Activated CD4-positive, alpha-beta T cell treated with anti-CD3 and anti-CD28 coated beads for 4 hours (primary cell): Measurements from ENCODE around the gene THSD8.
A peak's percentile ranks its signal among the peaks of the same experiment; 100 is the strongest.
"Not testable (repeated sequence)": the region's sequence is repeated elsewhere in the genome, so short reads cannot be mapped to it uniquely, and the experiment has no call there.

Source experiments
- DNase-seq, 2 donors: peaks; one replicate each; pipeline ENCODE4 v3.0.0-alpha.2; 2020

Gene THSD8

DNA sequence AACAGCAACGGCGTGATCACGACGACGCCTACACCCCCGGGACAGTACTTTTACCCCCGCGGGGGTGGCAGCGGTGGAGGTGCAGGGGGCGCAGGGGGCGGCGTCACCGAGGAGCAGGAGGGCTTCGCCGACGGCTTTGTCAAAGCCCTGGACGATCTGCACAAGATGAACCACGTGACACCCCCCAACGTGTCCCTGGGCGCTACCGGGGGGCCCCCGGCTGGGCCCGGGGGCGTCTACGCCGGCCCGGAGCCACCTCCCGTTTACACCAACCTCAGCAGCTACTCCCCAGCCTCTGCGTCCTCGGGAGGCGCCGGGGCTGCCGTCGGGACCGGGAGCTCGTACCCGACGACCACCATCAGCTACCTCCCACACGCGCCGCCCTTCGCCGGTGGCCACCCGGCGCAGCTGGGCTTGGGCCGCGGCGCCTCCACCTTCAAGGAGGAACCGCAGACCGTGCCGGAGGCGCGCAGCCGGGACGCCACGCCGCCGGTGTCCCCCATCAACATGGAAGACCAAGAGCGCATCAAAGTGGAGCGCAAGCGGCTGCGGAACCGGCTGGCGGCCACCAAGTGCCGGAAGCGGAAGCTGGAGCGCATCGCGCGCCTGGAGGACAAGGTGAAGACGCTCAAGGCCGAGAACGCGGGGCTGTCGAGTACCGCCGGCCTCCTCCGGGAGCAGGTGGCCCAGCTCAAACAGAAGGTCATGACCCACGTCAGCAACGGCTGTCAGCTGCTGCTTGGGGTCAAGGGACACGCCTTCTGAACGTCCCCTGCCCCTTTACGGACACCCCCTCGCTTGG is 9.6 kb upstream of the THSD8 start:
- peak; percentile 69 to 80 for DNase-seq

DNA sequence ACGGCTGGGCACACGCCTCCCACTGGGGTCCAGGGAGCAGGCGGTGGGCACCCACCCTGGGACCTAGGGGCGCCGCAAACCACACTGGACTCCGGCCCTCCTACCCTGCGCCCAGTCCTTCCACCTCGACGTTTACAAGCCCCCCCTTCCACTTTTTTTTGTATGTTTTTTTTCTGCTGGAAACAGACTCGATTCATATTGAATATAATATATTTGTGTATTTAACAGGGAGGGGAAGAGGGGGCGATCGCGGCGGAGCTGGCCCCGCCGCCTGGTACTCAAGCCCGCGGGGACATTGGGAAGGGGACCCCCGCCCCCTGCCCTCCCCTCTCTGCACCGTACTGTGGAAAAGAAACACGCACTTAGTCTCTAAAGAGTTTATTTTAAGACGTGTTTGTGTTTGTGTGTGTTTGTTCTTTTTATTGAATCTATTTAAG is 9.0 kb upstream of the THSD8 start:
- no peak for DNase-seq

GRCh38 chr19:12793290-12794195 is 8.3 kb upstream of the THSD8 start:
- DNase-seq, result peak; percentile 93 to 97

DNA sequence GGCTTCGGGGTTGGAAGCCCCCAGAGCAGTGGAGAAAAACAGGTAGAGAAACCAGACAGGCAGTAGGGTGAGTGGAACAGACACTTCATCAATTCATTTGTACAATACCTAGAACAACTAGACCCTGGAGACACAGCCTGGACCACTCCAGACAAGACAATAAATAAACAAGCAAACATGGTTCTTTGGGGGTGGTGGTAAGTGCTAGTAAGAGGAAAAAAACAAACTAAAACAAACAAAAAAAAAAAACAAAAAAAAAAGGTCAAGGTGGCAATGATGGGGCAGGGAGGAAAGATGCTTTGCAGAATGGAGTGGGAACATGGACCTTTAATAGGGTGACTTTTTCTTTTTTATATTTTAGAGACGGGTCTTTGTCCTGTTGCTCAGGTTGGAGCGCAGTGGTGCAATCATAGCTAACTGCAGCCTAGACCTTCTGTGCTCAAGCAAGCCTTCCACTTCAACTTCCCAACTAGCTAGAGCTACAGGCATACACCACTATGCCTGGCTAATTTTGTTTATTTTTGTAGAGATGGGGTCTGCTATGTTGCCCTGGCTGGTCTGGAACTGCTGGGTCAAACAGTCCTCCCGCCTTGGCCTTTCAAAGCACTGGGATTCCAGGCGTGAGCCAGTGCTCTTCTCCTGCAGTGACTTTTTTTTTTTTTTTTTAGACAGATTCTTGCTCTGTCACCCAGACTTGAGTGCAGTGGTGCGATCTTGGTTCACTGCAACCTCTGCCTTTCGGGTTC is 7.5 kb upstream of the THSD8 start:
- no peak for DNase-seq

DNA sequence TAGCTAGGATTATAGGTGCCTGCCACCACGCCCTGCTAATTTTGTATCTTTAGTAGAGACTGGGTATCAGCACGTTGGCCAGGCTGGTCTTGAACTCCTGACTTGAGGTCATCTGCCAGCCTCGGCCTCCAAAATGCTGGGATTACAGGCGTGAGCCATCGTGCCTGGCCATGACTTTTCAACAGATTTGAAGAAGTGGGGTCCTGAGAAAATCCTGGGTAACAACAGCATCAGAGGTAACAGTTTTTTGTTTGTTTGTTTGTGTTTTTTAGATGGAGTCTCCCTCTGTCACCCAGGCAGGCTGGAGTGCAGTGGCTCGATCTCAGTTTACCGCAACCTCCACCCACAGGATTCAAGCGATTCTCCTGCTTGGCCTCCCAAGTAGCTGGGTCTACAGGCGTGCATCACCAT is 6.9 kb upstream of the THSD8 start:
- no peak for DNase-seq

DNA sequence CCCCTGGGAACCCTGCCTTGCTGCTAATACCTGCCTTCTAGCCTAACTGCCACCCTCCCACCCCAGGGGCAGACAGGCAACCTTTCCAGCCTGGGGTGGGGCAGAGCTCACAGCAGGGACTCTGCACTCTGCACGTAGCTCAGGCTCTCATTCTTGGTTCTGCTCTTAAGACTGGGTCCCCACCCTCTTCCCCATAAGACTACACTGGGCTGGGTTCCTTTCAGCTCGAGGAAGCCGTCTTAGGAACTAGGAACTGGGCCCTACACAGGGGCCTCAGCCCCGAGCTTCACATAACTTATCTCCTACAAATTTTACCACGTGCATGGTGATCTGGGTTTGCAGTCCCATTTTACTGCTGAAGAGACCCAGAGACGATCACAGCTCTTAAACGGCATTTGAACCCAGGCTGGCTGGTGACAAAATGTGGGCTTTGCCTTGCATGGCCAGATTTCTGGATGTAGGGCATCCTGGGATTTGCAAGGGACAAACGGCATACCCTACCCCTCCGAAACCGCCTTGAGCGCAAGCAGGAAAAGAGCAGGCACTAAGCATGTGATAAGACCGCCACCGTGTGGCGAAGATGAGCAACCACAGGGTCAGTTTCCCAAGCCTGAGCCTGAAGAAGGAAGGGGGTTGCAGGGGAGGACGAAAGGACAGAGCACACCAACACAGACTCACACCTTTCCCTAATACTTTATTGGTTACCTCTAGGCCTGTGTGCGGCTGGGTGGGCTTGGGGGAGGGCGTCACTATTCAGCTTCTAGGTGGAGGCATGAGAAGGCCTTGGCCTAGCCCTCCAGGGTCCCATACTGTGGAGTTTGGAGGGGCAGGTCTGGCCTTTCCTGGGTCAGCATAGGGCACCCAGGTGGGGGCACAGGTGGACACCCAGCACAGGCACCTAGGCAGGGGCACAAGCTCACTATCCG is 5.5 kb upstream of the THSD8 start:
- peak; percentile 72 to 75 for DNase-seq

GRCh38 chr19:12797141-12797587 is 4.7 kb upstream of the THSD8 start:
- DNase-seq, result no peak

DNA sequence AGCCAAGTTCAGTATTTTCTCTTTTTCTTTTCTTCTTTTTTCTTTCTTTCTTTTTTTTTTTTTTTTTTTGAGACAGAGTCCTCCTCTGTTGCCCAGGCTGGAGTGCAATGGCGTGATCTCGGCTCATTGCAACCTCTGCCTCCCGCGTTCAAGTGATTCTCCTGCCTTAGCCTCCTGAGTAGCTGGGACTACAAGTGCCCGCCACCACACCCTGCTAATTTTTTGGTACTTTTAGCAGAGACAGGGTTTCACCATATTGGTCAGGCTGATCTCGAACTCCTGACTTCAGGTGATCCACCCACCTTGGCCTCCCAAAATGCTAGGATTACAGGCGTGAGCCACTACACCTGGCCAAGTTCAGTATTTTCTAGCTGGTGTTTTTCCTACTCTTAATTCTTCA is 4.3 kb upstream of the THSD8 start:
- DNase-seq, result not testable (repeated sequence)

GRCh38 chr19:12799742-12800465 is 2.0 kb upstream of the THSD8 start:
- DNase-seq, result no peak

DNA sequence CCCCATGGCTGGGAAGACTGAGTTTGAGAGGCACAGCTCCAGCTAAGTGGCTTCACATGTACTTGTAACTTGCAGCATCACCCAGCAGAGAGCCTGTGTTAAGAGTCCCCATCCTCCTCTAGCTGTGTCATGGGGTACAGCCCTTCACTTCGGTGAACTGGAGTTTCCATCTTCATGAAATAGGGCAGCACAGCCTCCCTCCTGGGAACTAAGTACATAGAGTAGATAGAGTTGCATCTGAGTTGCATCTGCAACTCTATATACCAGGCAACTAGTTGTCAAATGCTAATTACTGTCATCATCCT is 1.5 kb upstream of the THSD8 start:
- no peak for DNase-seq

GRCh38 chr19:12800923-12801465 is 875 bp upstream of the THSD8 start:
- DNase-seq, result peak in 1 of 2 donors; percentile 23

DNA sequence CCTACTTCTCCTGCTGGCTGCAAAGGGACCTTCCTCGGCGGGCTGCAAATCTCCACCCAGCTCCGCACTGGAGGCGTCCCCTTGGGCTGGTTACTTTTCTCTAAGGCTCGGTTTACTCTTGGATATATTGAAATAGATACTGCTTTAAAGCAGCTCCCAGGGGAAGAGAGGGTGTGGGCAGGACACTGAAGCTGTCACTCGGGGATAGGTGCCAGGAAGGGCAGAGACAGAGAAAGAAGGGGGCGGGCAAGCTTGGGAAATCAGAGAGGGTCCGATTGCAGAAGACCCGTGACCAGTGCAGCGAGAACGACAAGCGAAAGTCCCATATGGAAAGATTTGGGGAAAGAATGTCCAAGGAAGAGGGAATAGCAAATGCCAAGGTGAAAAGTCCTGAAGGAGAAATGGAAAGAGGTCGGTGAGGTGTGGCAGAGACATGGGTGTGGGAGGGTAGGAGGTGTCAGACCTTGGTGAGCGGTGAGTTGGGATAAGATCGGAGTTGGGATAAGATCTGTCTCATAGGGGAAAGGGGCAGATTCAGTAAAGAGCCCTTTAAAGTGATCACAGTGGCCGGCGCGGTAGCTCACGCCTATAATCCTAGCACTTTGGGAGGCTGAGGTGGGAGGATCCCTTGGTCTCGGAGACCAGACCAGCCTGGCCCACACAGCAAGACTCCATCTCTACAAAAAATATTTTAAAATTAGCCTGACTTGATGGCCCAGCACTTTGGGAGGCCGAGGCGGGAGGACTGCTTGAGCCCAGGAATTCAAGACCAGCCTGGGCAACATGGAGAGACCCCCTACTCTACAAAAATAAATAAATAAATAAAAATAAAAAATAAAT is 618 bp downstream of the THSD8 start:
- no peak for DNase-seq

- DNase-seq, result no peak
Observed at GRCh38 chr19:12804051-12804450, 2.2 kb downstream of the THSD8 start.

DNA sequence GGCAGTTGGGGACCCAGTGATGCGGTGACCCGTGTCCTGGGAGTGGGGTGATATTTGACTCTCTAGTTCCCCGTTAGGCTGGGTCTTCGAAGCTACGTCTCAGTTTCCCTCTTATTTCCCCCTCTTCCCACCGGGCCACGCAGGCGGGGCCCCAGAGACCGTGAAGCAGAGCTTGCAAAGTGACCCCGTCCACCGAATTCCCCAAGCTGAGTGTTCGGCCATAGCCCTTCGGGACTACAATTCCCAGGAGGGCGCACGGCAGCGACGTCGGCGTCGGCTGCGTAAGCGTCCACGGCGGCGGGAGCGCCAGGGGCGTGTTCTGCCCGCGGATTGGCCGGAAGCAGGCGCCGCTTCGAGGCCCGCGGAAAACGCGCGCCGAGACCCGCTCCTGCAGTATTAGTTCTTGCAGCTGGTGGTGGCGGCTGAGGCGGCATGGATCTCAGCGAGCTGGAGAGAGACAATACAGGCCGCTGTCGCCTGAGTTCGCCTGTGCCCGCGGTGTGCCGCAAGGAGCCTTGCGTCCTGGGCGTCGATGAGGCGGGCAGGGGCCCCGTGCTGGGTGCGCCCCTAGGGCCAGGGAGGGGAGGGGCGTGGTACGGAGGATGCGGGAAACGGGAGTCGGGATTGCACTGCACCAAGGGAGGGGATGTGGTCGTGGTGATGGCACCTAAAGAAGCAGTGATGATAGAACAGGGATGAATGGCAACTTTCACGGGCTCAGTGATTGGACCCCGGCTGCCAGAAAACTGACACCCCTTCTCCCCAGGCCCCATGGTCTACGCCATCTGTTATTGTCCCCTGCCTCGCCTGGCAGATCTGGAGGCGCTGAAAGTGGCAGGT is 4.6 kb downstream of the THSD8 start, which contains the start of gene RNASEH2A:
TSS of gene RNASEH2A (plus strand) at position 343 of the 840 bp plus-strand sequence. CDS start at position 433, 90 bp downstream.
- DNase-seq, result peak; percentile 81 to 85

GRCh38 chr19:12815088-12815487 is 13.2 kb downstream of the THSD8 start:
- no peak for DNase-seq

DNA sequence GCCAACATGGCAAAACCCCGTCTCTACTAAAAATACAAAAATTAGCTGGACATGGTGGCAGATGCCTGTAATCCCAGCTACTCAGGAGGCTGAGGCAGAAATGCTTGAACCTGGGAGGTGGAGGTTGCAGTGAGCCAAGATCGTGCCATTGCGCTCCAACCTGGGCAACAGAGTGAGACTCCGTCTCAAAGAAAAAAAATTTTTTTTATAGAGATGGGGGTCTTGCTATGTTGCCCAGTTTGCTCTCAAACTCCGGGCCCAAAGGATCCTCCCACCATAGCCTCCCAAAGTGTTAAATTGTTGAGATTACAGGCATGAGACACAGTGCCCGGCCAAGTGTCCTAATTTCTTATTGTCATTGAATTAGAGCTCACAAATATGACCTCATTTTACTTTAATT is 15.3 kb downstream of the THSD8 start:
- DNase-seq, result not testable (repeated sequence)

DNA sequence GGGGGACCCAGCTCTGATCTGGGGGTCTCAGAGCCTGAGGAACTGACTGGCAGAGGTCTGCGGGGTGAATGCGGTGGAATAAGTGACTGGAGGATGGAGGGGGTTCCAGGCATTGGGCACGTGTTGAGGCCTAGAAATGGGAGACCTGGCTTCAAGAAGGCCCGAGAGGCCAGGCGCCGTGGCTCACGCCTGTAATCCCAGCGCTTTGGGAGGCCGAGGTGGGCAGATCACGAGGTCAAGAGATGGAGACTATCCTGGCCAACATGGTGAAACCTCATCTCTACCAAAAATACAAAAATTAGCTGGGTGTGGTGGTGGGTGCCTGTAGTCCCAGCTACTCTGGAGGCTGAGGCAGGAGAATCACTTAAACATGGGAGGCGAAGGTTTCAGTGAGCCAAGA is 15.9 kb downstream of the THSD8 start:
- DNase-seq, result not testable (repeated sequence)

GRCh38 chr19:12821761-12822160 is 19.9 kb downstream of the THSD8 start:
- no peak for DNase-seq
